Sigmoid colon (tissue), 7 donors: Measurements from ENCODE around the gene SOX13. TPM values are rescaled to one million over a fixed set of nuclear protein-coding genes. Genes with fewer than 3 reads are reported as not detected.
"Not testable (repeated sequence)": the region's sequence is repeated elsewhere in the genome, so short reads cannot be mapped to it uniquely, and the experiment has no call there.

ENCODE experiments used
- DNase-seq: peaks from one replicate; pipeline ENCODE4 v3.0.0-alpha.2; 2019
- H3K27ac ChIP-seq, 4 donors: fragments of 200-600 bp; sonication (generic); one replicate each; pipeline ENCODE4 v1.5.1; 2016 to 2019; ENCODE audit warnings: mild to moderate bottlenecking in 1 of 4
- H3K27me3 ChIP-seq, 3 donors: fragments of 200-600 bp; sonication (generic); one replicate each; pipeline ENCODE4 v1.5.1; 2019; ENCODE audit warnings: mild to moderate bottlenecking in 1 of 3
- H3K36me3 ChIP-seq, 4 donors: fragments of 200-600 bp; sonication (generic); one replicate each; pipeline ENCODE4 v1.5.1; 2016 to 2019
- H3K4me1 ChIP-seq, 4 donors: fragments of 200-600 bp; sonication (generic); one replicate each; pipeline ENCODE4 v1.5.1; 2017 to 2019
- H3K4me3 ChIP-seq, 4 donors: fragments of 200-600 bp; sonication (generic); one replicate each; pipeline ENCODE4 v1.5.1; 2017 to 2019; ENCODE audit warnings: mild to moderate bottlenecking in 2 of 4, moderate library complexity in 1 of 4
- H3K9me3 ChIP-seq, 4 donors: fragments of 200-600 bp in 3 of 4; sonication (generic) in 3 of 4; one replicate each; pipeline versions ENCODE4 v1.5.1 to v1.6.1; 2013 to 2019
- EP300 ChIP-seq, 4 donors: sonication (generic); formaldehyde crosslinking; IDR thresholded peaks; one replicate each; pipeline ENCODE4 v1.6.1; 2017; ENCODE audit warnings: antibody characterized with exemption in 4 of 4
- POLR2A ChIP-seq, 2 donors: fragments of 450-650 bp; IDR thresholded peaks; one replicate each; pipeline ENCODE4 v1.6.1; 2016; ENCODE audit warnings: antibody characterized with exemption in 2 of 2, mild to moderate bottlenecking in 2 of 2, moderate library complexity in 2 of 2
- POLR2AphosphoS5 ChIP-seq, 4 donors: sonication (generic); formaldehyde crosslinking; IDR thresholded peaks; one replicate each; pipeline ENCODE4 v1.6.1; 2017; ENCODE audit warnings: antibody characterized with exemption in 4 of 4
- WGBS, 2 donors: extraction: QIAGEN DNeasy Blood & Tissue Kit; methylation state at CpG; one replicate each; pipeline ENCODE4 v1.1.7; 2013; 5-methylcytosine and 5-hydroxymethylcytosine counted together
- intact Hi-C: fragments of 100-400 bp; cut with DNase I; formaldehyde crosslinking; loops from one replicate; pipeline ENCODE4 v1.15.1; 2023
- polyA plus RNA-seq, 3 donors: library from polyadenylated mRNA; stranded (reverse); fragments of 200-250 nt; gene quantifications; one replicate each; pipeline ENCODE4 v1.2.3, GENCODE V29; 2013
- total RNA-seq, 4 donors: library from RNA; depleted of rRNA; stranded (reverse); fragments of >200 nt; gene quantifications; one replicate each; pipeline ENCODE4 v1.1.0, GENCODE V29; 2016
- TF ChIP-seq, protein P1 (sequence below), 4 experiments: fragments of 450-650 bp in 3 of 4; fragments of 200-600 bp in 1 of 4; IDR thresholded peaks; one replicate each; pipeline ENCODE4 v1.5.1; 2016 to 2019; ENCODE audit warnings: antibody characterized with exemption in 4 of 4, mild to moderate bottlenecking in 3 of 4, moderate library complexity in 2 of 4
- donor health status: healthy with polysubstance abuse.
- donor health status: Bipolar disorder and iron deficiency.
- donor health status: healthy.

SOX13 gene
- total and polyA plus RNA-seq, 7 donors, result 9.6 to 58.4 (median 28.5) TPM

DNA sequence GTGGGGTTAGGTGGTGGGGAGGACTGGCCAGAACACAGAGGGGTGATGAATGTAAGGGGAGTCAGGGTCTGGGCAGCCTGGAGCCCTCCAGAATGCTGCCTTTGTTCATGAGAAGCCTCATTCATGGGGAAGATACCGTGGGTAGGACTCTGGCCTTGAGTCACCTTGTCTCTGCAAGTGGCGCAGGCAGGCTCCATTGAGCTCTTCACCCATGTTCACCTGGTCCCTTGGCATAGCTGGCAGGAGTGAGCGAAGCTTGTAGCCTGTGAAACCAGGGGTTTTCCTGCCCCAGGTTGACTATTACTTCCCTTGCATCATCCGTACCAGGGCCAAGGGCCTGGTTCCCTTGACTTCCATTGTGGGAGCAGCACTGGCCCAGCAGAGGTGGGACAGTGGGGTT is 25.8 kb downstream of the SOX13 start:
- H3K27ac ChIP-seq, result no peak overlapping the region
- DNase-seq, result no peak

DNA sequence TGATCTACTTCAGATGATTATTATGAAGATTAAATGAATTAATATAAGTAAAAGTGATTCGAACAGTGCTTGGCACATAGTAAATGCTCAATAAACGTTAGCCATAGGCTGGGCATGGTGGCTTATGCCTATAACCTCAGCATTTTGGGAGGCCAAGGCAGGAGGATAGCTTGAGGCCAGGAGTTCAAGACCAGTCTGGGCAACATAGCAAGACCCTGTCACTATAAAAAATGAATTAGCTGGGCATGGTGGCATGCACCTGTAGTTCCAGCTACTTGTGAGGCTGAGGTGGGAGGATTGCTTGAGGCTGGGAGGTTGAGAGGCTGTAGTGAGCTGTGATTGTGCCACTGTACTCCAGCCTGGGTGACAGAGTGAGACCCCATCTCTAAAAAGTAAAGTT is 26.8 kb downstream of the SOX13 start:
- intact Hi-C loops, H3K4me3 ChIP-seq, H3K27me3 ChIP-seq, DNase-seq, H3K36me3 ChIP-seq, H3K9me3 ChIP-seq, H3K27ac ChIP-seq: not testable (repeated sequence)
- 88 to 89% methylated on average over 2 of the region's 2 CpGs for WGBS, 2 donors
- H3K4me1 ChIP-seq, result peaks cover 0 to 58% (median 44%) of the 10 kb centered on the region in 4 donors

More for the DNA sequence above, 25.8 kb downstream of the SOX13 start:
- Histone ChIP-seq H3K27me3 (no peaks in the 10 kb centered on the region), H3K4me3 (no peak overlapping the region), H3K4me1 (peaks cover 0 to 58% (median 44%) of the 10 kb centered on the region in 4 donors), H3K36me3 (no peaks in the 10 kb centered on the region), H3K9me3 (no peaks in the 10 kb centered on the region)
- intact Hi-C loops, result no loop called here
- WGBS, 2 donors, result 89 to 95% methylated on average over 4 of the region's 4 CpGs
- no peak for TF ChIP-seq EP300 (IDR thresholded peaks at IDR 0.05)
- TF ChIP-seq POLR2A (IDR thresholded peaks at IDR 0.05), result no peak

DNA sequence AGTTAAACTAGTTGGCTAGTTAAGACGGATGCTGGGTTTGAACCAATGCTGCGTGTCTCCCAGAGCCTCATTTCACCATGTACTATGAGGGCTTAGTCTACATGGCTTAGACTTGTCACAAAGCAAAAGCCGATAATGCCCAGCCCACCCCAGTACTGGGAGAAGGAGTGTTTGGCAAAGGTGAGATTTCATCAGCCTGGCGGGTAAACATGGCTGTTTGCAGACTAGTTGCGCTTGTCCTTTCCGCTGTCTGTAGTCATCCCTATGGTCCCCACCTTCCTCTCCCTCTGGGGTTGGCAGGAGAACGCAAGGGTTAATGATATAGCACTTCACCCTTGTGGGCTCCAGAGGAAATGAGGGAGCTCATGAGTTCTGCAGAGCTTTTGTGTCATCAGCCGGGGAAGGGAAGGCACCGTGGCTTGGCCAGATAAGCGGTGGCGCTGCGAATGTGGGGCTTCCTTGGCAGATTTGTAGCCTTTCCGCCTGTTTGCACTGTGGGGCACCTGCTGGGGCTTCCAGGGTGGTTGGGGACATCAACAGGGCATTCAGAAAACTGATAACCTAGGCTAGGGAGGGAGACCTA is 29.2 kb downstream of the SOX13 start:
- Histone ChIP-seq H3K27ac (peak overlapping the region in 3 of 4 donors; percentile 8 to 64 (median 36)), H3K4me3 (no peak overlapping the region), H3K4me1 (peaks cover 0 to 49% (median 36%) of the 10 kb centered on the region in 4 donors), H3K36me3 (no peaks in the 10 kb centered on the region), H3K27me3 (no peaks in the 10 kb centered on the region), H3K9me3 (no peaks in the 10 kb centered on the region)
- no peak for DNase-seq
- TF ChIP-seq POLR2AphosphoS5 (IDR thresholded peaks at IDR 0.05) (no peak), POLR2A (IDR thresholded peaks at IDR 0.05) (no peak), EP300 (IDR thresholded peaks at IDR 0.05) (no peak)
- TF ChIP-seq, protein P1, sequence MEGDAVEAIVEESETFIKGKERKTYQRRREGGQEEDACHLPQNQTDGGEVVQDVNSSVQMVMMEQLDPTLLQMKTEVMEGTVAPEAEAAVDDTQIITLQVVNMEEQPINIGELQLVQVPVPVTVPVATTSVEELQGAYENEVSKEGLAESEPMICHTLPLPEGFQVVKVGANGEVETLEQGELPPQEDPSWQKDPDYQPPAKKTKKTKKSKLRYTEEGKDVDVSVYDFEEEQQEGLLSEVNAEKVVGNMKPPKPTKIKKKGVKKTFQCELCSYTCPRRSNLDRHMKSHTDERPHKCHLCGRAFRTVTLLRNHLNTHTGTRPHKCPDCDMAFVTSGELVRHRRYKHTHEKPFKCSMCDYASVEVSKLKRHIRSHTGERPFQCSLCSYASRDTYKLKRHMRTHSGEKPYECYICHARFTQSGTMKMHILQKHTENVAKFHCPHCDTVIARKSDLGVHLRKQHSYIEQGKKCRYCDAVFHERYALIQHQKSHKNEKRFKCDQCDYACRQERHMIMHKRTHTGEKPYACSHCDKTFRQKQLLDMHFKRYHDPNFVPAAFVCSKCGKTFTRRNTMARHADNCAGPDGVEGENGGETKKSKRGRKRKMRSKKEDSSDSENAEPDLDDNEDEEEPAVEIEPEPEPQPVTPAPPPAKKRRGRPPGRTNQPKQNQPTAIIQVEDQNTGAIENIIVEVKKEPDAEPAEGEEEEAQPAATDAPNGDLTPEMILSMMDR (IDR thresholded peaks at IDR 0.05), result no peak
- WGBS, 2 donors, result 58 to 81% methylated on average over 13 of the region's 13 CpGs
- intact Hi-C loops, result no loop called here

DNA sequence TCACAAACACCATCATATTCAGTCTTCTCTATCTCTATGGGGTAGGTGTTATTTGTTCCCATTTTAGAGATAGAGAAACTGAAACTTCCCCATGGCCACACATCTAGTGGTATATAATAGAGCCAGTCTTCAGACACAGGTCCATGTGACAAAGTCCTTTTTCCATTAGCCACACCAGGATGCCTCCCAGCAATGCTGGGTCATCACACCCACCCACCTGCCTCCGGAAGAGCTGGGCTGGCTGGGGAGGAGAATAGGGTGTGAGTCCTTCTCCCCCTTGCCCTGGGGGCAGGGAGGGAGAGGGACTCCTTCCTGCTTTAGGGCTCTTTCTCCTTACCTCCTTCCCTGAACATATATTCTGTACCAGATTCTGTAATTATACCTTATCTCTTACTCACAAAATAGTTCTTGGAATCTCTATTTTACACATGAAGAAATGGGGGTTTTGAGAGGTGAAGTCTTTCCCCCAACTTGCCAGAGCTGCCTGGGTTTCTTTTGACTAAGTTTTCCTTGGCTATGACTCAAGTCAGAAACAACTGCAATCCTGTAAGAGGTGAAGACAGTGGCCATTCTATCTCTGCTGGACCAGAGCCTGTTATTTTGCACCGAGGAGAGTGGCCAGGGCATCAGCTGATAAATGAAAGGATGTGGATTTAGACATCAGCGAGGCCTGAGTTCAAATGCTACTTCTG is 30.0 kb downstream of the SOX13 start:
- Histone ChIP-seq H3K4me1 (peaks cover 0 to 55% (median 43%) of the 10 kb centered on the region in 4 donors), H3K9me3 (no peaks in the 10 kb centered on the region), H3K27ac (peak overlapping the region in 2 of 4 donors; percentile 36 to 64), H3K36me3 (no peaks in the 10 kb centered on the region), H3K4me3 (no peak overlapping the region), H3K27me3 (no peaks in the 10 kb centered on the region)
- intact Hi-C loops, result no loop called here
- TF ChIP-seq, protein P1 (IDR thresholded peaks at IDR 0.05), result no peak
- TF ChIP-seq POLR2AphosphoS5 (IDR thresholded peaks at IDR 0.05) (no peak), POLR2A (IDR thresholded peaks at IDR 0.05) (no peak), EP300 (IDR thresholded peaks at IDR 0.05) (no peak)
- 56 to 59% methylated on average over 3 of the region's 3 CpGs for WGBS, 2 donors
- no peak for DNase-seq

DNA sequence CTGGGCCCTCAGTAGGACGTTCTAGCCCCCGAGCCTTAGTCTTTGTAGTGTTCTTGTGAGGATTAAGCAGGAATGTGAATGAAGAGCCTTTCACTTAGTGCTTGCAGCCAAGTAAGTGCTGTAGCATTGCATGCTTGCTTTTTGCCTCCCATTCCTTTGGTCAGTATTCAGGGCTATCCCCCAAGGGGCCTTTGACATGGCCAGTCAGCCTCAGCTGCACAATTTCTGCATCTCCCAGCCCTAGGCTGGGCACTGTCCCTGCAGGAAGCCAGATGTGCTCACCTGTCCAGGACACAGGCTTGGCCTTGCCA is 30.5 kb downstream of the SOX13 start:
- 74 to 78% methylated on average over 2 of the region's 2 CpGs for WGBS, 2 donors
- H3K27ac ChIP-seq, result peak overlapping the region in 2 of 4 donors; percentile 44 to 64
- H3K4me3 ChIP-seq, result no peak overlapping the region
- no peaks in the 10 kb centered on the region for H3K27me3 ChIP-seq
- H3K4me1 ChIP-seq, result peaks cover 0 to 60% (median 47%) of the 10 kb centered on the region in 4 donors
- no peak for DNase-seq
- no peaks in the 10 kb centered on the region for H3K36me3 ChIP-seq
- no peaks in the 10 kb centered on the region for H3K9me3 ChIP-seq
- TF ChIP-seq, protein P1 (IDR thresholded peaks at IDR 0.05), result no peak
- TF ChIP-seq POLR2AphosphoS5 (IDR thresholded peaks at IDR 0.05) (no peak), EP300 (IDR thresholded peaks at IDR 0.05) (no peak), POLR2A (IDR thresholded peaks at IDR 0.05) (no peak)
- intact Hi-C loops, result no loop called here
